ENCODE measurements around the gene CNTN5. TPM values are rescaled to one million over a fixed set of nuclear protein-coding genes. Genes with fewer than 3 reads are reported as not detected.

The CNTN5 gene
- total RNA-seq, 2 donors from 2014 or later, result 1.4 to 3.3 TPM

DNA sequence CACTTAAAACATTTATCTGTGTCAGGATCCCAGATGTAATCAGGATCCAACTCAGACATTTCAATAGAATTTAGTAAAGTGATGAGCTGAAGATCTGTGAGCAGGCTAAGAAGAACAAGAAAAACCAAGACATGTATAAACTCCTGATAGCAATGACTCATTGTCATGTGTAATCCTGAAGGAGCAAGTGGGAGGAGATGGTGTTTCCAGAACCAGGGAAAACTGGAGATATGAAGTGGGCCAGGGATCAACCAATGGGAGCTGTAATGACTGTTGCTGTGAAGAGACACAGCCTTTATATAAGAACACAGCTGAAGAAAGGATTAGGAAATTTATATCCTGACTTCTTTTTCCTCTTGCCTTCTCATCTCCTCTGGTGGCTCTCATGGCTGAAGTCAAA lies 983.8 kb downstream of the CNTN5 start:
- TF ChIP-seq, protein P1, sequence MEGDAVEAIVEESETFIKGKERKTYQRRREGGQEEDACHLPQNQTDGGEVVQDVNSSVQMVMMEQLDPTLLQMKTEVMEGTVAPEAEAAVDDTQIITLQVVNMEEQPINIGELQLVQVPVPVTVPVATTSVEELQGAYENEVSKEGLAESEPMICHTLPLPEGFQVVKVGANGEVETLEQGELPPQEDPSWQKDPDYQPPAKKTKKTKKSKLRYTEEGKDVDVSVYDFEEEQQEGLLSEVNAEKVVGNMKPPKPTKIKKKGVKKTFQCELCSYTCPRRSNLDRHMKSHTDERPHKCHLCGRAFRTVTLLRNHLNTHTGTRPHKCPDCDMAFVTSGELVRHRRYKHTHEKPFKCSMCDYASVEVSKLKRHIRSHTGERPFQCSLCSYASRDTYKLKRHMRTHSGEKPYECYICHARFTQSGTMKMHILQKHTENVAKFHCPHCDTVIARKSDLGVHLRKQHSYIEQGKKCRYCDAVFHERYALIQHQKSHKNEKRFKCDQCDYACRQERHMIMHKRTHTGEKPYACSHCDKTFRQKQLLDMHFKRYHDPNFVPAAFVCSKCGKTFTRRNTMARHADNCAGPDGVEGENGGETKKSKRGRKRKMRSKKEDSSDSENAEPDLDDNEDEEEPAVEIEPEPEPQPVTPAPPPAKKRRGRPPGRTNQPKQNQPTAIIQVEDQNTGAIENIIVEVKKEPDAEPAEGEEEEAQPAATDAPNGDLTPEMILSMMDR (conservative IDR thresholded peaks at IDR 0.05), result no peak
- Histone ChIP-seq H3K27me3 (ENCODE audit: control insufficient read depth, insufficient read depth, low read length, poor library complexity, severe bottlenecking) (no peaks in the 10 kb centered on the region), H3K9ac (ENCODE audit: extremely low read depth, low read length, poor library complexity, severe bottlenecking) (no peak overlapping the region), H3K27ac (ENCODE audit: low read depth, low read length) (no peak overlapping the region), H3K4me1 (ENCODE audit: control insufficient read depth, insufficient read depth, low read length) (no peaks in the 10 kb centered on the region), H3K9me3 (ENCODE audit: control insufficient read depth, low read length) (peaks cover 7% of the 10 kb centered on the region), H3K36me3 (ENCODE audit: control insufficient read depth, insufficient read depth, low read length) (no peaks in the 10 kb centered on the region), H3K4me3 (ENCODE audit: low read length) (no peak overlapping the region)
- H3K27ac Mint-ChIP-seq, result no peak overlapping the region
- peaks cover 16% of the 10 kb centered on the region for H3K9me3 Mint-ChIP-seq
- H3K4me3 Mint-ChIP-seq, result no peak overlapping the region
- no peak for DNase-seq
- H3K36me3 Mint-ChIP-seq (ENCODE audit: low read depth), result no peaks in the 10 kb centered on the region
- H3K27me3 Mint-ChIP-seq (ENCODE audit: insufficient read depth), result no peaks in the 10 kb centered on the region
- H3K4me1 Mint-ChIP-seq, result no peaks in the 10 kb centered on the region

DNA sequence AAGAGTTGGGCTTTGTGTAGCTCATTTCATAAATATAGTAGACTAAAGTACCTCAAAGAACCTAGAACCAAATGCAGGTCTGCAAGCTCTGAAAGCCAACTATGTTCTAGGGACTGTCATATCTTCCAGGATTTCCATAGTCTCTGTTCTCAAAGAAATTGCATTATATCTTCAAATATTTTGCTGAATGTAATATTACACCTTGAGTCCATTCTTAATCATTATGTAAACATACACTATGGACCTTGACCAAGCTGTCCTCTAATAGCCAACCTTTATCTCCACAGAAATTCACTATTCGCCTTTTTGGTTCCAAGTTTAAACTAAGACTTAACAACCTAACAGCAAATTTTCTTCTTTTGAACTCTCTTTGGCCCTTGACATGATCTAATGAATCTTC lies 987.7 kb downstream of the CNTN5 start:
- peaks cover 18% of the 10 kb centered on the region for H3K4me1 Mint-ChIP-seq
- TF ChIP-seq, protein P1 (conservative IDR thresholded peaks at IDR 0.05), result no peak

DNA sequence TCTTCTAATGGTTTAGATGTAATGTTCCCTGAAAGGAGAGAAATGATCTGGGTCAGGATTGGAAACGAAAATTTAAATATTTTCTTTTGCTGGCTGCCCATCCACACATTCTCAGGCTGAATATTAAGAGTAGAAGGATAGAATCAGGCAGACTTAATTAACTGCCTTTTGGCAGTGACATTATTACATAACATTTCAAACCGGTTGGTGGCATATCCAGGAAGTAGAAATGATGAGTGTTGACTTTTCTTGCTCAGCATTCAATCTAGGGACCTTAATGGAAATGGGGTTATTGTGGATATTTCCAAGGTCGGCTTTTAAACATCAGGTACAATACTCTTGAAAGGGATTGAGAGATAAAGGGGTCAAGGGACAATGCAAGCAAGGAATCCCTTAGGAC lies 989.0 kb downstream of the CNTN5 start:
- H3K36me3 Mint-ChIP-seq (ENCODE audit: low read depth), result no peaks in the 10 kb centered on the region
- no peak for DNase-seq
- H3K36me3 ChIP-seq (ENCODE audit: control insufficient read depth, insufficient read depth, low read length), result no peaks in the 10 kb centered on the region
- no peak overlapping the region for H3K4me3 ChIP-seq (ENCODE audit: low read length)
- H3K27me3 ChIP-seq (ENCODE audit: control insufficient read depth, insufficient read depth, low read length, poor library complexity, severe bottlenecking), result no peaks in the 10 kb centered on the region
- no peak overlapping the region for H3K4me3 Mint-ChIP-seq
- H3K4me1 Mint-ChIP-seq, result peaks cover 18% of the 10 kb centered on the region
- H3K27ac ChIP-seq (ENCODE audit: low read depth, low read length), result no peak overlapping the region
- H3K9ac ChIP-seq (ENCODE audit: extremely low read depth, low read length, poor library complexity, severe bottlenecking), result no peak overlapping the region
- H3K9me3 Mint-ChIP-seq, result no peaks in the 10 kb centered on the region
- no peaks in the 10 kb centered on the region for H3K4me1 ChIP-seq (ENCODE audit: control insufficient read depth, insufficient read depth, low read length)
- H3K27me3 Mint-ChIP-seq (ENCODE audit: insufficient read depth), result no peaks in the 10 kb centered on the region
- TF ChIP-seq, protein P1 (conservative IDR thresholded peaks at IDR 0.05), result no peak
- H3K27ac Mint-ChIP-seq, result no peak overlapping the region
- 58% methylated on average over 3 of the region's 3 CpGs; no CpG with 5 or more reads in 1 of the 2 experiments for WGBS, 2 experiments (ENCODE audit: insufficient coverage in 1 of 2, insufficient read length in 1 of 2)
- H3K9me3 ChIP-seq (ENCODE audit: control insufficient read depth, low read length), result no peaks in the 10 kb centered on the region

More for the DNA sequence above, 987.7 kb downstream of the CNTN5 start:
- H3K27me3 Mint-ChIP-seq (ENCODE audit: insufficient read depth), result no peaks in the 10 kb centered on the region
- no peak for DNase-seq
- WGBS, 2 experiments (ENCODE audit: insufficient coverage in 1 of 2, insufficient read length in 1 of 2), result 92 to 93% methylated on average over 1 of the region's 1 CpG
- Histone ChIP-seq H3K27ac (ENCODE audit: low read depth, low read length) (no peak overlapping the region), H3K4me1 (ENCODE audit: control insufficient read depth, insufficient read depth, low read length) (no peaks in the 10 kb centered on the region), H3K36me3 (ENCODE audit: control insufficient read depth, insufficient read depth, low read length) (no peaks in the 10 kb centered on the region), H3K9ac (ENCODE audit: extremely low read depth, low read length, poor library complexity, severe bottlenecking) (no peak overlapping the region), H3K4me3 (ENCODE audit: low read length) (no peak overlapping the region), H3K9me3 (ENCODE audit: control insufficient read depth, low read length) (no peaks in the 10 kb centered on the region), H3K27me3 (ENCODE audit: control insufficient read depth, insufficient read depth, low read length, poor library complexity, severe bottlenecking) (no peaks in the 10 kb centered on the region)
- H3K4me3 Mint-ChIP-seq, result no peak overlapping the region
- H3K9me3 Mint-ChIP-seq, result no peaks in the 10 kb centered on the region
- H3K27ac Mint-ChIP-seq, result no peak overlapping the region
- no peaks in the 10 kb centered on the region for H3K36me3 Mint-ChIP-seq (ENCODE audit: low read depth)
